Activated B cell treated with CpG ODN at 0.5 μM for 24 hours (primary cell): ENCODE measurements around the gene KRT15. TPM values are rescaled to one million over a fixed set of nuclear protein-coding genes. Genes with fewer than 3 reads are reported as not detected.

Experiments
- ATAC-seq: fragments of 200-7000 bp; cut with Tn5 transposase; one replicate; pipeline ENCODE4 v1.10.0; 2021; ENCODE audit warnings: low read depth, mild to moderate bottlenecking, moderate library complexity
- CTCF ChIA-PET: fragments of 350-600 bp; sonication (Branson Sonifier 250); formaldehyde crosslinking; loops from one replicate; lab custom pipeline; 2021; ENCODE audit warnings: antibody characterized with exemption; lab: Charles Lee
- POLR2A ChIA-PET: fragments of 350-600 bp; sonication (Branson Sonifier 250); formaldehyde crosslinking; loops from one replicate; lab custom pipeline; 2021; ENCODE audit warnings: antibody characterized with exemption; lab: Charles Lee
- DNase-seq: peaks from one replicate; pipeline ENCODE4 v3.0.0; 2022
- H3K27ac Mint-ChIP-seq: one replicate; pipeline ENCODE4 v1.8.0; 2020; ENCODE audit warnings: mixed read lengths
- H3K27me3 Mint-ChIP-seq: one replicate; pipeline ENCODE4 v1.8.0; 2021; ENCODE audit warnings: mixed read lengths
- H3K36me3 Mint-ChIP-seq: one replicate; pipeline ENCODE4 v1.8.0; 2021; ENCODE audit warnings: low read depth, mixed read lengths
- H3K4me1 Mint-ChIP-seq: one replicate; pipeline ENCODE4 v1.8.0; 2021; ENCODE audit warnings: mixed read lengths
- H3K4me3 Mint-ChIP-seq: one replicate; pipeline ENCODE4 v1.8.0; 2020; ENCODE audit warnings: mild to moderate bottlenecking, mixed read lengths
- H3K9me3 Mint-ChIP-seq: one replicate; pipeline ENCODE4 v1.8.0; 2020; ENCODE audit warnings: mixed read lengths
- CTCF ChIP-seq: fragments of 200-600 bp; IDR thresholded peaks from one replicate; pipeline ENCODE4 v1.8.0; 2022; ENCODE audit warnings: antibody characterized with exemption, mild to moderate bottlenecking
- intact Hi-C: fragments of 100-400 bp; cut with micrococcal nuclease; formaldehyde crosslinking; loops from one replicate; pipeline ENCODE4 v1.15.1; 2024
- total RNA-seq: library from RNA; stranded (reverse); gene quantifications from 2 replicates; pipeline ENCODE4 v1.2.3, GENCODE V29; 2022

KRT15 gene
- total RNA-seq, 1 donor from 2014 or later, result not detected

GRCh38 chr17:41548844-41549595 is 30.3 kb upstream of the KRT15 start:
- no peak overlapping the region for H3K27ac Mint-ChIP-seq
- H3K4me1 Mint-ChIP-seq, result peaks cover 8% of the 10 kb centered on the region
- H3K4me3 Mint-ChIP-seq, result peak overlapping the region; percentile 44
- CTCF ChIA-PET, result interaction anchor here (0.6 to 5.2 kb wide), 29 partner anchors 10 to 1002 kb away, joined by 3 to 52 read pairs (median 4); partner anchors contain the start of genes KRT15, KRT19 and KRT9
- peaks cover 39% of the 10 kb centered on the region for H3K27me3 Mint-ChIP-seq
- TF ChIP-seq CTCF, result no peak
- POLR2A ChIA-PET, result interaction anchor here (0.7 to 1.5 kb wide), 3 partner anchors 16 to 114 kb away, joined by 3 to 6 read pairs (median 6); no protein-coding TSS in a partner anchor
- ATAC-seq (peak; percentile 87), DNase-seq (peak; percentile 50)
- peaks cover 7% of the 10 kb centered on the region for H3K9me3 Mint-ChIP-seq
- intact Hi-C loops, result loop anchor here (1.0 to 5.0 kb wide), 5 partner anchors 99 to 932 kb away; no protein-coding TSS in a partner anchor
- H3K36me3 Mint-ChIP-seq, result peaks cover 3% of the 10 kb centered on the region

- ChIA-PET POLR2A (interaction anchor here (1.0 to 1.5 kb wide), 2 partner anchors 100 to 115 kb away, joined by 6 read pairs; no protein-coding TSS in a partner anchor), CTCF (interaction anchor here (0.9 to 5.2 kb wide), 16 partner anchors 11 to 1001 kb away, joined by 3 to 52 read pairs (median 8); partner anchors contain the start of gene KRT15)
- Mint-ChIP-seq H3K27me3 (peaks cover 34% of the 10 kb centered on the region), H3K9me3 (peaks cover 7% of the 10 kb centered on the region), H3K36me3 (peaks cover 3% of the 10 kb centered on the region), H3K4me3 (no peak overlapping the region), H3K4me1 (peaks cover 8% of the 10 kb centered on the region), H3K27ac (no peak overlapping the region)
- ATAC-seq, result no peak
- no peak for DNase-seq
- intact Hi-C loops, result loop anchor here (2.0 to 5.0 kb wide), 2 partner anchors 691 to 931 kb away; no protein-coding TSS in a partner anchor
- no peak for TF ChIP-seq CTCF
These were observed 29.5 kb upstream of the KRT15 start for GRCh38 chr17:41547921-41548843.

GRCh38 chr17:41547378-41547841 is 28.7 kb upstream of the KRT15 start:
- no peak overlapping the region for H3K27ac Mint-ChIP-seq
- intact Hi-C loops, result loop anchor here (5.0 kb wide), 1 partner anchor 930 kb away; no protein-coding TSS in a partner anchor
- no peak overlapping the region for H3K4me3 Mint-ChIP-seq
- H3K4me1 Mint-ChIP-seq, result peaks cover 8% of the 10 kb centered on the region
- DNase-seq (no peak), ATAC-seq (no peak)
- ChIA-PET CTCF (interaction anchor here (1.3 to 5.2 kb wide), 3 partner anchors 101 to 690 kb away, joined by 3 to 52 read pairs (median 29); no protein-coding TSS in a partner anchor), POLR2A (no interaction called here)
- no peak for TF ChIP-seq CTCF
- peaks cover 3% of the 10 kb centered on the region for H3K36me3 Mint-ChIP-seq
- peaks cover 7% of the 10 kb centered on the region for H3K9me3 Mint-ChIP-seq
- peaks cover 28% of the 10 kb centered on the region for H3K27me3 Mint-ChIP-seq

GRCh38 chr17:41546819-41547218 is 28.1 kb upstream of the KRT15 start:
- Mint-ChIP-seq H3K36me3 (peaks cover 3% of the 10 kb centered on the region), H3K27me3 (peaks cover 31% of the 10 kb centered on the region), H3K9me3 (peaks cover 7% of the 10 kb centered on the region), H3K27ac (no peak overlapping the region), H3K4me3 (no peak overlapping the region), H3K4me1 (peaks cover 8% of the 10 kb centered on the region)
- TF ChIP-seq CTCF, result no peak
- ChIA-PET POLR2A (no interaction called here), CTCF (no interaction called here)
- intact Hi-C loops, result loop anchor here (5.0 kb wide), 1 partner anchor 930 kb away; no protein-coding TSS in a partner anchor
- ATAC-seq, result no peak
- DNase-seq, result no peak
